GM23248 (cell line): ENCODE results near the gene SOX6. TPM values are rescaled to one million over a fixed set of nuclear protein-coding genes. Genes with fewer than 3 reads are reported as not detected.

Source experiments
- DNase-seq: peaks from one replicate; pipeline ENCODE4 v3.0.0-alpha.2; 2015
- H2AFZ ChIP-seq: fragments of 200-600 bp; sonication (generic); 2 replicates; pipeline ENCODE4 v1.6.1; 2016; ENCODE audit warnings: antibody characterized with exemption
- H3F3A ChIP-seq: fragments of 200-600 bp; sonication (generic); 2 replicates; pipeline ENCODE4 v1.6.1; 2016; ENCODE audit warnings: mild to moderate bottlenecking, antibody characterized with exemption, mixed run types; ENCODE audit not compliant: insufficient read depth
- H3K27ac ChIP-seq: fragments of 200-600 bp; sonication (generic); 2 replicates; pipeline ENCODE4 v1.5.1; 2016; ENCODE audit warnings: mild to moderate bottlenecking
- H3K27me3 ChIP-seq: fragments of 200-600 bp; sonication (generic); replicated peaks from 2 replicates; pipeline ENCODE4 v1.6.1; 2016; ENCODE audit warnings: mild to moderate bottlenecking; ENCODE audit not compliant: insufficient read depth
- H3K36me3 ChIP-seq: fragments of 200-600 bp; sonication (generic); 2 replicates; pipeline ENCODE4 v1.6.1; 2016; ENCODE audit warnings: low read depth, mild to moderate bottlenecking
- H3K4me1 ChIP-seq: fragments of 200-600 bp; sonication (generic); 2 replicates; pipeline ENCODE4 v1.6.1; 2016; ENCODE audit warnings: mild to moderate bottlenecking; ENCODE audit not compliant: insufficient read depth
- H3K4me2 ChIP-seq: fragments of 200-600 bp; sonication (generic); one replicate; pipeline ENCODE4 v1.6.1; 2016; ENCODE audit warnings: mild to moderate bottlenecking; ENCODE audit not compliant: unreplicated experiment
- H3K4me3 ChIP-seq: fragments of 200-600 bp; sonication (generic); 2 replicates; pipeline ENCODE4 v1.5.1; 2016; ENCODE audit warnings: mild to moderate bottlenecking
- H3K79me2 ChIP-seq: fragments of 200-600 bp; sonication (generic); 2 replicates; pipeline ENCODE4 v1.6.1; 2016; ENCODE audit warnings: mild to moderate bottlenecking; ENCODE audit not compliant: insufficient read depth
- H3K9ac ChIP-seq: fragments of 200-600 bp; sonication (generic); 2 replicates; pipeline ENCODE4 v1.6.1; 2016; ENCODE audit warnings: mild to moderate bottlenecking
- H3K9me2 ChIP-seq: fragments of 200-600 bp; sonication (generic); 2 replicates; pipeline ENCODE4 v1.6.1; 2016; ENCODE audit warnings: mixed run types, mild to moderate bottlenecking, moderate library complexity; ENCODE audit not compliant: insufficient read depth
- H3K9me3 ChIP-seq: fragments of 200-600 bp; sonication (generic); one replicate; pipeline ENCODE4 v1.6.1; 2017; ENCODE audit warnings: low read depth
- H4K20me1 ChIP-seq: fragments of 200-600 bp; sonication (generic); 2 replicates; pipeline ENCODE4 v1.6.0; 2016; ENCODE audit not compliant: insufficient read depth
- EZH2 ChIP-seq: fragments of 200-600 bp; sonication (generic); IDR thresholded peaks from 2 replicates; pipeline ENCODE4 v1.6.1; 2018; ENCODE audit warnings: antibody characterized with exemption, mild to moderate bottlenecking; ENCODE audit not compliant: insufficient read depth, poor library complexity, severe bottlenecking
- EZH2phosphoT487 ChIP-seq: fragments of 200-600 bp; sonication (generic); IDR thresholded peaks from 2 replicates; pipeline ENCODE4 v1.6.1; 2018; ENCODE audit warnings: antibody characterized with exemption, moderate library complexity, mild to moderate bottlenecking, low read depth; ENCODE audit not compliant: insufficient read depth
- WGBS, 2 experiments: methylation state at CpG; one replicate each; pipeline ENCODE4 v1.1.6; 2015 to 2017; ENCODE audit warnings: low lambda C conversion rate in 2 of 2, low coverage in 1 of 2; ENCODE audit errors: missing lambda C conversion rate in 2 of 2; 5-methylcytosine and 5-hydroxymethylcytosine counted together
- in situ Hi-C: fragments of 300-500 bp; cut with MboI; formaldehyde crosslinking; loops from 2 replicates; pipeline ENCODE4 v1.15.0; 2020
- polyA plus RNA-seq: library from polyadenylated mRNA; unstranded; fragments of >200 nt; fragmentation: Nextera tagmentation; extraction: Ambion mirVana; gene quantifications from 2 replicates; pipeline ENCODE4 v1.2.1, GENCODE V29; 2016
- total RNA-seq: library from RNA; depleted of rRNA; stranded (reverse); fragments of >200 nt; shearing (Covaris generic); gene quantifications from 2 replicates; pipeline ENCODE4 v1.2.3, GENCODE V29; 2014; rRNA removed

SOX6 gene
- total RNA-seq: under 0.01 TPM in 1 of 2 replicates, not detected in the other
- polyA plus RNA-seq: 0.37 and 0.49 TPM in 2 replicates

- no peaks in the 10 kb centered on the region for H3F3A ChIP-seq
- TF ChIP-seq EZH2 (no peak), EZH2phosphoT487 (no peak)
- WGBS, 2 experiments: 14 to 17% methylated on average over 3 of the region's 3 CpGs
- no peak within 1 kb of the TSS for H3K4me2 ChIP-seq
- no peaks in the 10 kb centered on the region for H3K79me2 ChIP-seq
- no peaks in the 10 kb centered on the region for H3K4me1 ChIP-seq
- no peak within 1 kb of the TSS for H3K9ac ChIP-seq
- in situ Hi-C loops: no loop called here
- 0 out of 2 replicates have a peak, but pooled peaks cover 8% of the 10 kb centered on the region for H3K27me3 ChIP-seq
- no peak within 1 kb of the TSS for H3K4me3 ChIP-seq
- H3K9me2 ChIP-seq: no peaks in the 10 kb centered on the region
- H3K36me3 ChIP-seq: no peaks in the 10 kb centered on the region
- DNase-seq: no peak
- H2AFZ ChIP-seq: no peak within 1 kb of the TSS
- no peak within 1 kb of the TSS for H3K27ac ChIP-seq
- no peaks in the 10 kb centered on the region for H4K20me1 ChIP-seq
- H3K9me3 ChIP-seq: no peaks in the 10 kb centered on the region
These were observed at the start of gene SOX6 for GRCh38 chr11:16356057-16356760. Gene SOX6, minus strand, starts transcription at chr11:16356546. Its CDS starts 15,298 bp downstream, at chr11:16341248.

GRCh38 chr11:16404781-16405285 lies 48.5 kb upstream of the SOX6 start:
- Histone ChIP-seq H3K9me2 (no peaks in the 10 kb centered on the region; the same call in 1 of the 2 replicates), H3K9ac (no peak overlapping the region), H3K4me3 (no peak overlapping the region), H3K36me3 (no peaks in the 10 kb centered on the region), H3K9me3 (no peaks in the 10 kb centered on the region), H3K4me2 (no peak overlapping the region), H3K4me1 (no peaks in the 10 kb centered on the region), H3K27me3 (no peaks in the 10 kb centered on the region), H2AFZ (no peak overlapping the region), H3K27ac (no peak overlapping the region), H3K79me2 (no peaks in the 10 kb centered on the region), H3F3A (no peaks in the 10 kb centered on the region), H4K20me1 (no peaks in the 10 kb centered on the region)
- WGBS, 2 experiments: 24 to 28% methylated on average over 4 of the region's 4 CpGs
- in situ Hi-C loops: no loop called here
- DNase-seq: no peak
- TF ChIP-seq EZH2phosphoT487 (no peak), EZH2 (no peak)

- in situ Hi-C loops: no loop called here
- H3K9me2 ChIP-seq: no peaks in the 10 kb centered on the region; the same call in 1 of the 2 replicates
- no peaks in the 10 kb centered on the region for H3K79me2 ChIP-seq
- H3F3A ChIP-seq: no peaks in the 10 kb centered on the region
- no peaks in the 10 kb centered on the region for H3K9me3 ChIP-seq
- H4K20me1 ChIP-seq: no peaks in the 10 kb centered on the region
- no peak overlapping the region for H3K9ac ChIP-seq
- no peaks in the 10 kb centered on the region for H3K36me3 ChIP-seq
- H3K27me3 ChIP-seq: no peaks in the 10 kb centered on the region
- no peak overlapping the region for H3K27ac ChIP-seq
- DNase-seq: no peak
- WGBS, 2 experiments: 9 to 23% methylated on average over 1 of the region's 1 CpG
- no peak overlapping the region for H3K4me2 ChIP-seq
- H3K4me3 ChIP-seq: no peak overlapping the region
- no peak overlapping the region for H2AFZ ChIP-seq
- TF ChIP-seq EZH2phosphoT487: no peak
- no peak for TF ChIP-seq EZH2
- no peaks in the 10 kb centered on the region for H3K4me1 ChIP-seq
These were observed 47.5 kb upstream of the SOX6 start for GRCh38 chr11:16403851-16404250.

- no peaks in the 10 kb centered on the region for H3K27me3 ChIP-seq
- no peaks in the 10 kb centered on the region for H3K79me2 ChIP-seq
- no peak overlapping the region for H3K4me2 ChIP-seq
- no peaks in the 10 kb centered on the region for H3K36me3 ChIP-seq
- H4K20me1 ChIP-seq: no peaks in the 10 kb centered on the region
- TF ChIP-seq EZH2 (no peak), EZH2phosphoT487 (no peak)
- no peaks in the 10 kb centered on the region for H3K9me3 ChIP-seq
- H3K9me2 ChIP-seq: no peaks in the 10 kb centered on the region; the same call in 1 of the 2 replicates
- in situ Hi-C loops: no loop called here
- H3K9ac ChIP-seq: no peak overlapping the region
- 4 to 6% methylated on average over 2 of the region's 2 CpGs for WGBS, 2 experiments
- no peaks in the 10 kb centered on the region for H3F3A ChIP-seq
- no peak overlapping the region for H3K4me3 ChIP-seq
- H3K4me1 ChIP-seq: no peaks in the 10 kb centered on the region
- H3K27ac ChIP-seq: no peak overlapping the region
- H2AFZ ChIP-seq: no peak overlapping the region
- DNase-seq: no peak
These were observed 47.1 kb upstream of the SOX6 start for GRCh38 chr11:16403448-16403803.
